ENCODE data around the gene AMACR.

AMACR gene

DNA sequence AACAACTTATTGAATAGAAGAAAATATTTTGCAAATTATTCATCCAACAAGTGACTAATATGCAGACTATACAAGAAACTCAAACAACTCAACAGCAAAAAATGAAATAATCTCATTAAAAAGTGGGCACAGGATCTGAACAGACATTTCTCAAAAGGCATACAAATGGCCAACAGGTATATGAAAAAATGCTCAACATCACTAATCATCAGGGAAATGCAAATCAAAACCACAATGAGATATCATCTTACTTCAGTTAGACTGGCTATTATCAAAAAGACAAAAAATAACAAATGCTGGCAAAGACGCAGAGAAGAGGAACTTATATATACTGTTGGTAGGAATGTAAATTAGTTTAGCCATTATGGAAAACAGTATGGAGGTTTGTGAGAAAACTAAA, 1.8 kb upstream of the AMACR start:
- DNase-seq (ENCODE audit: low read depth) = no peak
- TF ChIP-seq, protein P1, sequence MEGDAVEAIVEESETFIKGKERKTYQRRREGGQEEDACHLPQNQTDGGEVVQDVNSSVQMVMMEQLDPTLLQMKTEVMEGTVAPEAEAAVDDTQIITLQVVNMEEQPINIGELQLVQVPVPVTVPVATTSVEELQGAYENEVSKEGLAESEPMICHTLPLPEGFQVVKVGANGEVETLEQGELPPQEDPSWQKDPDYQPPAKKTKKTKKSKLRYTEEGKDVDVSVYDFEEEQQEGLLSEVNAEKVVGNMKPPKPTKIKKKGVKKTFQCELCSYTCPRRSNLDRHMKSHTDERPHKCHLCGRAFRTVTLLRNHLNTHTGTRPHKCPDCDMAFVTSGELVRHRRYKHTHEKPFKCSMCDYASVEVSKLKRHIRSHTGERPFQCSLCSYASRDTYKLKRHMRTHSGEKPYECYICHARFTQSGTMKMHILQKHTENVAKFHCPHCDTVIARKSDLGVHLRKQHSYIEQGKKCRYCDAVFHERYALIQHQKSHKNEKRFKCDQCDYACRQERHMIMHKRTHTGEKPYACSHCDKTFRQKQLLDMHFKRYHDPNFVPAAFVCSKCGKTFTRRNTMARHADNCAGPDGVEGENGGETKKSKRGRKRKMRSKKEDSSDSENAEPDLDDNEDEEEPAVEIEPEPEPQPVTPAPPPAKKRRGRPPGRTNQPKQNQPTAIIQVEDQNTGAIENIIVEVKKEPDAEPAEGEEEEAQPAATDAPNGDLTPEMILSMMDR (IDR thresholded peaks at IDR 0.05; ENCODE audit: insufficient read depth, low read depth, low read length, missing control alignments) = no peak
- no peak overlapping the region for H3K4me3 ChIP-seq (ENCODE audit: low read depth, low read length)

DNA sequence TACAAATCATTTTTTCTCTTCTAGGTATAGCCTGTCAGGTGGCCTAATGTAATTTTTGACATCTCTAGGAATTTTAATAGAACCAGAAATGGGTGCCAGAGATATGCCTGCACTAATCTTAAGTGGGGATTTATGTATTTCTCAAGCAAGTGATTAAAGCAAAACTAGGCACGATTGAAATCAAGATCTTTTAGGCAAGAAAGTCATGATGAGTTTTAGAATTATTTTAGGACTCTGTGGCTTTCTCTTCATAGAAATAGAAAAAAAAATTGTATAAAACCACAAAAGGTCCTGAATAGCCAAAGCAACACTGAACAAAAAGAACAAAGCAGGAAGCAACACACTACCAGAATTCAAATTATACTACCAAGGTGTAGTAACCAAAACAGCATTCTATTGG, 952 bp upstream of the AMACR start:
- TF ChIP-seq, protein P1 (IDR thresholded peaks at IDR 0.05; ENCODE audit: insufficient read depth, low read depth, low read length, missing control alignments) = no peak
- peak overlapping the region; percentile 99 for H3K4me3 ChIP-seq (ENCODE audit: low read depth, low read length)
- DNase-seq (ENCODE audit: low read depth) = no peak

DNA sequence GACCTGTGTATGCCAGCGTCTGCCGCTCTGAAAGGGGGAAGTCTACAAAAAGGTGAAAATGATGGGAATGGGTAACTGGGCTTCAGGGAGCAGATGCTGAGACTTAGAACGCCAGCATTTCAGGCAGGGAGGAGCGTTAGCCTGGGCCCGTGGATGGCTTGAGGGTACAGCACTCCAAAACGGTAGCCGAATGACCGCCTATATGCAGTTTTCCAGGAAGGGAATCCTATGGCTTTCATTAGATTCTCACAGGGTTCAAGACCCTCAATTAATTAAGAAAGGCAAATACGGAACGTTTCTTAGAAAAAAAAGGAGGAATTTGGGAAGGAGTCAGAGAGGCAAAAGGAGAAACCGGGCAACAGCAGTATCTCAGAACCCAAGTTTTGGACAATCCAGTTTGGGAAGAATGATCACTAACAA, 639 bp downstream of the AMACR start:
- peak overlapping the region; percentile 99 for H3K4me3 ChIP-seq (ENCODE audit: low read depth, low read length)
- TF ChIP-seq, protein P1 (IDR thresholded peaks at IDR 0.05; ENCODE audit: insufficient read depth, low read depth, low read length, missing control alignments) = no peak
- DNase-seq (ENCODE audit: low read depth) = no peak

DNA sequence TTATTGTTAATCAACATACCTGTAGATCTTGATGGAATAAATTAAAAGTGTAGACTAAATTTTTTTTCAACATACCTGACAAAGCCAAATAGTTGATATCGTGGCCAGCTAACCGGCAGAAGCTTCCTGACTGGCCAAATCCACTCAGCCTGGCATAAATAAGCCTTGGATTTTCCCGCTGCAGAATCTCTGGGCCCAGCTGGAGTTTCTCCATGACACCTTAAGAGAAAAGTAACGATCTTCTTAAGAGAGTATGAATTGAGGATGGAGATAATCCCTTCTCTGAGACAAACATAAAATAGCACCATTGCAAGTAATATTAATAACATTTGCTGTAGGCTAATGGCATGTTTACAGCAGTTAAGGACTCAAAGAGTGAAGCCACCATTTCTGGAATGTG, 2.2 kb downstream of the AMACR start:
- DNase-seq (ENCODE audit: low read depth) = no peak
- H3K4me3 ChIP-seq (ENCODE audit: low read depth, low read length) = no peak overlapping the region
- TF ChIP-seq, protein P1 (IDR thresholded peaks at IDR 0.05; ENCODE audit: insufficient read depth, low read depth, low read length, missing control alignments) = no peak

DNA sequence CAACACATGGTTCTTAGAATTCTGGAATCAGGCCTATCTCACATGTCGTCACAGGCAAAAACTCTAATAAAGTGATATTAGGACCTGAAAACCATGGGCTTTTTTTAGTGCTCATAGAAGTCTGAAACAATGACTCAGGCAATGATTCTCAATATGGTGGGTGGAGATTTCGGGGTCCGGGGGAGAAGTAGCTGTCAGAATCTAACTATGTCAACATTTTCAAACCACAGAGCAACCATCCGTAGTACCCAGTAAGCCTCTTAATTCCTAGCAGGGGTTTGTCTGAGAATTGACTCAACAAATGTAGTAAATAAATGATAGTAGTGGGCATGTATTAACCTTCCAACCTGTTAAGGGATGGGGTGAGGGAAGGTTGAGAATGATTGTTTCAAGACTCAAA, 2.6 kb downstream of the AMACR start:
- DNase-seq (ENCODE audit: low read depth) = no peak
- no peak overlapping the region for H3K4me3 ChIP-seq (ENCODE audit: low read depth, low read length)
- TF ChIP-seq, protein P1 (IDR thresholded peaks at IDR 0.05; ENCODE audit: insufficient read depth, low read depth, low read length, missing control alignments) = no peak

DNA sequence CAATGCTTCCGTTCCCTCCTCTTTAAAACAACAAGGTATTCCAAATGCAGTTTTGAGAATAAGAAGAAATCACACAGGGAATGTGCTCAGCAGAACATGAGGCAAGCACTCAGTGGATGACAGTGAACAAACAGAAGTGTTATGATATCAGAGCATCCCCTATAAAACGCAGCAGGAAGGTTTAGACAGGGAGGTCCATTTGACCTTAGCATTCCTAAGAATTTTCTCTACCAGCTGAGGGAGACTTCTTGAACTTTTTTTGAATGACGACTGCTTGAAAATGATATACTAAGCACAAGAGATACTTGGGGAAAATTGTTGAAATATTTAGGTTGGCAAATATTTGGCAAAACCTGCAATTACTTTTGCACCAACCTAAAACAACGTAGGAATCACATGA, 3.9 kb downstream of the AMACR start:
- no peak overlapping the region for H3K4me3 ChIP-seq (ENCODE audit: low read depth, low read length)
- TF ChIP-seq, protein P1 (IDR thresholded peaks at IDR 0.05; ENCODE audit: insufficient read depth, low read depth, low read length, missing control alignments) = no peak
- no peak for DNase-seq (ENCODE audit: low read depth)

DNA sequence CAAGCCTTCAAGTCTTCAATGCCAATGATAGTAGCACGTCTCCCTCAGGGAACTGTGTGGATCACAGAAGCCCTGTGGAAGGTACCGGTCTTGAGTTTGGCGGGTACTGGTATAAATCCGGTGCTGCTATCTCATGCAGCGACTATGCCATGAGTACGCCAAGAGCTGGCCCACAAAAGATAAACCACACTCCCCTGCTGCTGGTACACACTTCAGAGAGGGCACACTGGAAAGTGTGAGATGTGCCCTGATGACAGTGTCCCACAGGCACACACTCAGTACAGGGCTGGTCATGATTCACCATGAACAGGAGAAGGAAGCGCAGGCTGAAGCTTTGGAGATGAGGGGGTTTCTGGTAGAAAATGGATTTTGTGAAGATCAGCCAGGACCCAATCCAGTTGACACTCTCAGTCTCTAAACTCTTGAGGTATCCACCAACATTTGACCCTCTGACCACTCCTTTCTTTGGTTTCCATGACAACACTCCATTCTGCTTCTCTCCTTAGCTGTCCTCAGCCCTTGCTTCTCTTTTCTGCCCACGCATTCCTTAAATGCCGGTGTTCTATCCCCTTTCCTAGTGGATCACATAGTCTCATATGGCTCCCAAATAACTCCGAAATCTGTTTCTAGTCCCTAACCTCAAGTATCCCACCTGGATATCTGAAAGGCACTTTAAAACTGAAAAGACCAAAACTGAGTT, 5.1 kb downstream of the AMACR start:
- TF ChIP-seq, protein P1 (IDR thresholded peaks at IDR 0.05; ENCODE audit: insufficient read depth, low read depth, low read length, missing control alignments) = no peak
- no peak overlapping the region for H3K4me3 ChIP-seq (ENCODE audit: low read depth, low read length)
- DNase-seq (ENCODE audit: low read depth) = no peak
